ENCODE measurements around the gene PCBD2. TPM values are rescaled to one million over a fixed set of nuclear protein-coding genes. Genes with fewer than 3 reads are reported as not detected.
"Not testable (repeated sequence)": the region's sequence is repeated elsewhere in the genome, so short reads cannot be mapped to it uniquely, and the experiment has no call there.

Gene PCBD2
- total RNA-seq, 1 donor from 2014 or later: 14.1 TPM

GRCh38 chr5:134989266-134989830 lies 84.4 kb downstream of the PCBD2 start:
- Mint-ChIP-seq H3K36me3 (ENCODE audit: low read depth) (no peaks in the 10 kb centered on the region), H3K4me3 (no peak overlapping the region), H3K27ac (no peak overlapping the region), H3K27me3 (peaks cover 19% of the 10 kb centered on the region), H3K4me1 (no peaks in the 10 kb centered on the region), H3K9me3 (peaks cover 2% of the 10 kb centered on the region)
- intact Hi-C loops (cut with micrococcal nuclease): no loop called here
- DNase-seq: no peak

DNA sequence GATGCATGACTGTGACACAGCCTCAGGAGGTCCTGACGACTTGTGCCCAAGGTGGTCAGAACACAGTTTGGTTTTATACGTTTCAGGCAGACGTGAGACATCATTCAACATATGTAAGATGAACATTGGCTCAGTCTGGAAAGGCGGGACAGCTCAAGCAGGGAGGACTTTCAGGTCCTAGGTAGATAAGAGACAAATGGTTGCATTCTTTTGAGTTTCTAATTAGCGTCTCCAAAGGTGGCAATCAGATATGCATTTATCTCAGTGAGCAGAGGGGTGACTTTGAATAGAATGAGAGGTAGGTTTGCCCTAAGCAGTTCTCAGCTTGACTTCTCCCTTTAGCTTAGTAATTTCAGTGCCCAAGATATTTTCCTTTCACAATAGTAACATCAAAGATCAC lies 85.3 kb downstream of the PCBD2 start:
- intact Hi-C loops (cut with micrococcal nuclease); H3K4me3 Mint-ChIP-seq: not testable (repeated sequence)
- H3K27me3 Mint-ChIP-seq: peaks cover 19% of the 10 kb centered on the region

DNA sequence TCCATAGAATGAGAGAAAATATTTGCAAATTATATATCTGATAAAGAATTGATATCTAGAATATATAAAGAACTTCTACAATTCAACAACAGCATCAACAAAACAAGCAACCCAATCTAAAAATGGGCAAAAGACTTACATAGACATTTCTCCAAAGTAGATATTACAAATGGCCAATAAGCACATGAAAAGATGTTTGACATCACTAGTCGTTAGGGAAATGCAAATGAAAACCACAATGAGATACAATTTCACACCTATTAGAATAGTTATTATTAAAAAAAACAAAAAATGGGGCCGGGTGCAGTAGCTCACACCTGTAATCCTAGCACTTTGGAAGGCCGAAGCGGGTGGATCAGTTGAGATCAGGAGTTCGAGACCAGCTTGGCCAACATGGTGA lies 87.2 kb downstream of the PCBD2 start:
- Mint-ChIP-seq H3K27ac (no peak overlapping the region), H3K9me3 (no peaks in the 10 kb centered on the region), H3K4me1 (no peaks in the 10 kb centered on the region)

More for the DNA sequence above, 85.3 kb downstream of the PCBD2 start:
- H3K9me3 Mint-ChIP-seq; H3K36me3 Mint-ChIP-seq (ENCODE audit: low read depth); H3K27ac Mint-ChIP-seq; H3K4me1 Mint-ChIP-seq; DNase-seq: not testable (repeated sequence)

GRCh38 chr5:134993161-134993560 lies 88.2 kb downstream of the PCBD2 start:
- H3K4me3 Mint-ChIP-seq: no peak overlapping the region
- DNase-seq: no peak
- H3K36me3 Mint-ChIP-seq (ENCODE audit: low read depth): no peaks in the 10 kb centered on the region
- H3K27ac Mint-ChIP-seq: no peak overlapping the region
- H3K27me3 Mint-ChIP-seq: peaks cover 15% of the 10 kb centered on the region
- no peaks in the 10 kb centered on the region for H3K9me3 Mint-ChIP-seq
- intact Hi-C loops (cut with micrococcal nuclease): no loop called here
- no peaks in the 10 kb centered on the region for H3K4me1 Mint-ChIP-seq

More for the DNA sequence above, 87.2 kb downstream of the PCBD2 start:
- Mint-ChIP-seq H3K4me3 (no peak overlapping the region), H3K36me3 (ENCODE audit: low read depth) (no peaks in the 10 kb centered on the region), H3K27me3 (peaks cover 16% of the 10 kb centered on the region)
- DNase-seq: no peak
- intact Hi-C loops (cut with micrococcal nuclease): no loop called here

GRCh38 chr5:134994560-134995156 lies 89.7 kb downstream of the PCBD2 start:
- peaks cover 12% of the 10 kb centered on the region for H3K27me3 Mint-ChIP-seq
- H3K27ac Mint-ChIP-seq: no peak overlapping the region
- H3K36me3 Mint-ChIP-seq (ENCODE audit: low read depth): no peaks in the 10 kb centered on the region
- H3K4me1 Mint-ChIP-seq: no peaks in the 10 kb centered on the region
- H3K9me3 Mint-ChIP-seq: no peaks in the 10 kb centered on the region
- no peak for DNase-seq
- intact Hi-C loops (cut with micrococcal nuclease): no loop called here
- no peak overlapping the region for H3K4me3 Mint-ChIP-seq

GRCh38 chr5:134995850-134996402 lies 91.0 kb downstream of the PCBD2 start:
- H3K27me3 Mint-ChIP-seq: peaks cover 11% of the 10 kb centered on the region
- no peaks in the 10 kb centered on the region for H3K9me3 Mint-ChIP-seq
- H3K4me1 Mint-ChIP-seq: no peaks in the 10 kb centered on the region
- no peak overlapping the region for H3K4me3 Mint-ChIP-seq
- DNase-seq: no peak
- no peak overlapping the region for H3K27ac Mint-ChIP-seq
- intact Hi-C loops (cut with micrococcal nuclease): no loop called here
- H3K36me3 Mint-ChIP-seq (ENCODE audit: low read depth): no peaks in the 10 kb centered on the region

GRCh38 chr5:134997015-134997414 lies 92.1 kb downstream of the PCBD2 start:
- Mint-ChIP-seq H3K27ac (no peak overlapping the region), H3K4me1 (no peaks in the 10 kb centered on the region), H3K4me3 (no peak overlapping the region), H3K27me3 (peaks cover 13% of the 10 kb centered on the region), H3K9me3 (no peaks in the 10 kb centered on the region), H3K36me3 (ENCODE audit: low read depth) (no peaks in the 10 kb centered on the region)
- intact Hi-C loops (cut with micrococcal nuclease): no loop called here
- DNase-seq: no peak

GRCh38 chr5:134998068-134998467 lies 93.1 kb downstream of the PCBD2 start:
- H3K27me3 Mint-ChIP-seq: peaks cover 16% of the 10 kb centered on the region
- DNase-seq; H3K4me1 Mint-ChIP-seq; H3K27ac Mint-ChIP-seq; H3K36me3 Mint-ChIP-seq (ENCODE audit: low read depth); intact Hi-C loops (cut with micrococcal nuclease); H3K9me3 Mint-ChIP-seq; H3K4me3 Mint-ChIP-seq: not testable (repeated sequence)

DNA sequence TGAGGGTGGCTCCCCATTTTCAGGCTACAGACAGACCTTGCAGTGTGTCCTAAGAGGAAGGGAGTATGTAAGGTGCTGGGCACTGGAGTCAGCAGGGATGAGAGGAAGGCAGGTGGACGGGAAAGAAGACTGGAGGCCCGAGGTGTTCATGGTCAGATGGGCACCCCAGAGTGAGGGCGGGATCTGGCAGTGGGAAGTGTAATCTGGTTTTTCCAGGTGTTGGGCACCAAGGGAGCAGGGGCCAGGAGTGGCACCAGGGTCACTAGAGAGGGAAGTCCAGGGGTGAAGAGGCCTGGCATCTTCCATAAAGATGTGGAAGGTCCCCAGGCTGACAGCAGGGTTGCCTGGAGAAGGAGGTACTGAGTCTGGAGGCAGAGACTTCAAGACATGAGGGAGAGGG lies 99.4 kb downstream of the PCBD2 start:
- Mint-ChIP-seq H3K27ac (no peak overlapping the region), H3K27me3 (peaks cover 13% of the 10 kb centered on the region), H3K4me1 (no peaks in the 10 kb centered on the region), H3K4me3 (no peak overlapping the region), H3K9me3 (no peaks in the 10 kb centered on the region), H3K36me3 (ENCODE audit: low read depth) (no peaks in the 10 kb centered on the region)
- intact Hi-C loops (cut with micrococcal nuclease): no loop called here
- no peak for DNase-seq

DNA sequence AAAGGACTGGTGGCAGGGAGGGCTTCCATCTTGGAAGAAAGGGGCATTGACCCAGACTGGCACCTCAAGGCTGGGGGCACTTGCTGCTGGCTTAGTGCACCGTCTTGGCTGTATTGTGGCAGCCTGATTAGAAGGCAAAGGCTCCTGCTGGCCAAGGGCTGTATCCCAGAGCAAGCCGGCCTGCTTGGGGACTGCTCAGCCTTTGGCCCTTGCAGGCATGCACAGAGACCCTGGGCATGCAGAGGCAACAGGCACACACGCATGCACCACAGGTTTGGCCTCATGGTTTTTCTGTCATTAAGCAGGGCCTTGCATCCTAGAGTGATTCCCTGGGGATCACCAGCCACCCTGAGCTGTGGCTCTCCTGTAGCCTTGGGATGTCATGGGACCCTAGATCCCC lies 100.1 kb downstream of the PCBD2 start:
- H3K36me3 Mint-ChIP-seq (ENCODE audit: low read depth): no peaks in the 10 kb centered on the region
- no peaks in the 10 kb centered on the region for H3K4me1 Mint-ChIP-seq
- peaks cover 11% of the 10 kb centered on the region for H3K27me3 Mint-ChIP-seq
- no peaks in the 10 kb centered on the region for H3K9me3 Mint-ChIP-seq
- no peak overlapping the region for H3K4me3 Mint-ChIP-seq
- no peak for DNase-seq
- intact Hi-C loops (cut with micrococcal nuclease): no loop called here
- H3K27ac Mint-ChIP-seq: no peak overlapping the region

DNA sequence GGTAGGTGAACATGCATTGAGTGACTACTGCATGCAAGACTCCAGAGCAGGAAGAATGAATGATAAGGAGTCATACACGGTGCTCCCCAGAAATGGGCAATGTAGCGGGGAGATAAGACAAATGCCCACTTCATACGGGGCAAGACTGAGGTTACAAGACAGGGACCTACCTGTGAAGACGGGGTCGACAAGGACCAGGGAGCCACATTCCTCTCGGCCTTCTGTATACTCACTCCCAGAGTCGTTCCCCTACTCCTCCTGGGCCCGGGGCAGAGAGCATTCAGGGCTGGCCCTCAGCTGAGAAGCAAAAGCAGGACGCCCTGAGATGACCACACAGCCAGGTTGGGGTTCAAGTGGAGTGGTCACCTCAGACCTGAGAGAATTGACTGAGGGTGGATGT lies 102.4 kb downstream of the PCBD2 start:
- H3K36me3 Mint-ChIP-seq (ENCODE audit: low read depth): no peaks in the 10 kb centered on the region
- no peaks in the 10 kb centered on the region for H3K4me1 Mint-ChIP-seq
- no peak overlapping the region for H3K27ac Mint-ChIP-seq
- no peak overlapping the region for H3K4me3 Mint-ChIP-seq
- intact Hi-C loops (cut with micrococcal nuclease): no loop called here
- no peaks in the 10 kb centered on the region for H3K9me3 Mint-ChIP-seq
- no peak for DNase-seq
- peaks cover under 1% of the 10 kb centered on the region for H3K27me3 Mint-ChIP-seq

DNA sequence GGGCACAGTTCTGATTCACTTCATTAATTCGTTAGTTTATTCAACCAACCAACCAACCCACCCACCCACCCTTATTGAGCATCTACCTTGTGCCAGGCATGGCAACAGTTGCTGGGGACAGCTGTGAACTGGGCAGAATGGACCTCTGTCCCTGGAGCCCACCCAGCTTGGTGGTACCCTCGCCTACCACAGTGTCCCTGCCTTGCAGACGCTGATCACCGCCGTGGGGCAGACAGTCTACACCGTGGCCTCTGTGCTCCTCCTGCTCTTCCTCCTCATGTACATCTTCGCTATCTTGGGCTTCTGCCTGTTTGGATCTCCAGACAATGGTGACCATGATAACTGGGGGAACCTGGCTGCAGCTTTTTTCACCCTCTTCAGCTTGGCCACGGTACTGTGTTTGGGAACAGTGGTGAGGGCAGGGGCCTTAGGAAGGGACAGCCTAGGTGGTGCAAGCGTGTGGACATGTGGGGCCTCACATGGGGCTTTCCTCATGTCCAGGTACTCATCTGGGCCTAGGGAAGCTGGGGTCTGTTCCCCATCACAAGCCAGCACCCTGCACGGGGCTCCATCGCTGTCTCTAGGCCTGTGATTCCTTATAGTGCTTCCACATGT lies 102.9 kb downstream of the PCBD2 start:
- DNase-seq: no peak
- Mint-ChIP-seq H3K27me3 (no peaks in the 10 kb centered on the region), H3K9me3 (no peaks in the 10 kb centered on the region), H3K4me3 (no peak overlapping the region), H3K27ac (no peak overlapping the region), H3K4me1 (no peaks in the 10 kb centered on the region), H3K36me3 (ENCODE audit: low read depth) (no peaks in the 10 kb centered on the region)
- intact Hi-C loops (cut with micrococcal nuclease): no loop called here

- no peak overlapping the region for H3K4me3 Mint-ChIP-seq
- H3K27ac Mint-ChIP-seq: no peak overlapping the region
- no peaks in the 10 kb centered on the region for H3K9me3 Mint-ChIP-seq
- no peak for DNase-seq
- H3K27me3 Mint-ChIP-seq: no peaks in the 10 kb centered on the region
- H3K4me1 Mint-ChIP-seq: no peaks in the 10 kb centered on the region
- H3K36me3 Mint-ChIP-seq (ENCODE audit: low read depth): no peaks in the 10 kb centered on the region
- intact Hi-C loops (cut with micrococcal nuclease): no loop called here
These were observed 103.6 kb downstream of the PCBD2 start for GRCh38 chr5:135008556-135008955.

- Mint-ChIP-seq H3K4me1 (no peaks in the 10 kb centered on the region), H3K27me3 (no peaks in the 10 kb centered on the region), H3K4me3 (no peak overlapping the region), H3K36me3 (ENCODE audit: low read depth) (no peaks in the 10 kb centered on the region), H3K9me3 (no peaks in the 10 kb centered on the region), H3K27ac (no peak overlapping the region)
- intact Hi-C loops (cut with micrococcal nuclease): no loop called here
- no peak for DNase-seq
These were observed 104.2 kb downstream of the PCBD2 start for GRCh38 chr5:135008981-135009735.
